Prostate gland (tissue), 2 donors: ENCODE data around the gene GPER1. TPM values are rescaled to one million over a fixed set of nuclear protein-coding genes. Genes with fewer than 3 reads are reported as not detected.

Experiments
- DNase-seq: peaks from one replicate; pipeline ENCODE4 v3.0.0-alpha.2; 2019; ENCODE audit warnings: low spot score
- H3K27ac ChIP-seq, 2 donors: fragments of 200-600 bp; sonication (generic); 2 replicates each; pipeline ENCODE4 v1.5.1; 2017 to 2019
- H3K27me3 ChIP-seq: fragments of 200-600 bp; sonication (generic); replicated peaks from 2 replicates; pipeline ENCODE4 v1.5.1; 2019; ENCODE audit not compliant: insufficient read depth
- H3K36me3 ChIP-seq, 2 donors: fragments of 200-600 bp; sonication (generic); 1 replicate in 1 of 2; 2 replicates in 1 of 2; pipeline versions ENCODE4 v1.5.1 to v1.8.1; 2017 to 2019
- H3K4me1 ChIP-seq: fragments of 200-600 bp; sonication (generic); replicated peaks from 2 replicates; pipeline ENCODE4 v1.5.1; 2019
- H3K4me3 ChIP-seq, 2 donors: fragments of 200-600 bp; sonication (generic); 2 replicates each; pipeline ENCODE4 v1.5.1; 2017 to 2019
- H3K9me3 ChIP-seq: fragments of 200-600 bp; sonication (generic); 2 replicates; pipeline ENCODE4 v1.5.1; 2017
- POLR2A ChIP-seq: fragments of 450-650 bp; IDR thresholded peaks from one replicate; pipeline ENCODE4 v1.6.1; 2016; ENCODE audit warnings: antibody characterized with exemption, mild to moderate bottlenecking
- POLR2AphosphoS5 ChIP-seq: sonication (generic); formaldehyde crosslinking; IDR thresholded peaks from one replicate; pipeline ENCODE4 v1.6.1; 2017; ENCODE audit warnings: antibody characterized with exemption
- WGBS: methylation state at CpG from one replicate; pipeline ENCODE4 v1.1.5; 2018; 5-methylcytosine and 5-hydroxymethylcytosine counted together
- intact Hi-C: fragments of 100-400 bp; cut with DNase I; formaldehyde crosslinking; loops from one replicate; pipeline ENCODE4 v1.14.2; 2022
- total RNA-seq, 2 donors: library from RNA; depleted of rRNA; stranded (reverse); fragments of >200 nt; gene quantifications; one replicate each; pipeline ENCODE4 v1.1.0, GENCODE V29; 2016
- TF ChIP-seq, protein P1 (sequence below), 4 experiments: fragments of 200-600 bp in 2 of 4; fragments of 450-650 bp in 2 of 4; sonication (generic) in 2 of 4; IDR thresholded peaks; 1 replicate in 3 of 4; 2 replicates in 1 of 4; pipeline ENCODE4 v1.5.1; 2016 to 2019; ENCODE audit warnings: antibody characterized with exemption in 4 of 4, mild to moderate bottlenecking in 2 of 4, moderate library complexity in 2 of 4

The GPER1 gene
- total RNA-seq, 2 donors from 2014 or later: 7.4 to 11.5 TPM

- intact Hi-C loops: no loop called here
- WGBS: 85% methylated on average over 14 of the region's 14 CpGs
- no peak for DNase-seq
- Histone ChIP-seq H3K9me3 (no peaks in the 10 kb centered on the region), H3K27me3 (no peaks in the 10 kb centered on the region), H3K4me3 (no peak overlapping the region), H3K4me1 (no peaks in the 10 kb centered on the region), H3K36me3 (no peaks in the 10 kb centered on the region), H3K27ac (no peak overlapping the region)
- TF ChIP-seq, protein P1, sequence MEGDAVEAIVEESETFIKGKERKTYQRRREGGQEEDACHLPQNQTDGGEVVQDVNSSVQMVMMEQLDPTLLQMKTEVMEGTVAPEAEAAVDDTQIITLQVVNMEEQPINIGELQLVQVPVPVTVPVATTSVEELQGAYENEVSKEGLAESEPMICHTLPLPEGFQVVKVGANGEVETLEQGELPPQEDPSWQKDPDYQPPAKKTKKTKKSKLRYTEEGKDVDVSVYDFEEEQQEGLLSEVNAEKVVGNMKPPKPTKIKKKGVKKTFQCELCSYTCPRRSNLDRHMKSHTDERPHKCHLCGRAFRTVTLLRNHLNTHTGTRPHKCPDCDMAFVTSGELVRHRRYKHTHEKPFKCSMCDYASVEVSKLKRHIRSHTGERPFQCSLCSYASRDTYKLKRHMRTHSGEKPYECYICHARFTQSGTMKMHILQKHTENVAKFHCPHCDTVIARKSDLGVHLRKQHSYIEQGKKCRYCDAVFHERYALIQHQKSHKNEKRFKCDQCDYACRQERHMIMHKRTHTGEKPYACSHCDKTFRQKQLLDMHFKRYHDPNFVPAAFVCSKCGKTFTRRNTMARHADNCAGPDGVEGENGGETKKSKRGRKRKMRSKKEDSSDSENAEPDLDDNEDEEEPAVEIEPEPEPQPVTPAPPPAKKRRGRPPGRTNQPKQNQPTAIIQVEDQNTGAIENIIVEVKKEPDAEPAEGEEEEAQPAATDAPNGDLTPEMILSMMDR (IDR thresholded peaks at IDR 0.05): no peak
- TF ChIP-seq POLR2A (no peak), POLR2AphosphoS5 (no peak)
Measured at GRCh38 chr7:1068013-1068412, 19.9 kb upstream of the GPER1 start.

GRCh38 chr7:1068619-1069018 lies 19.3 kb upstream of the GPER1 start:
- no peak for TF ChIP-seq POLR2A
- TF ChIP-seq, protein P1 (IDR thresholded peaks at IDR 0.05): no peak
- TF ChIP-seq POLR2AphosphoS5: no peak
- no peak for DNase-seq
- Histone ChIP-seq H3K36me3 (no peaks in the 10 kb centered on the region), H3K4me1 (no peaks in the 10 kb centered on the region), H3K27me3 (no peaks in the 10 kb centered on the region), H3K4me3 (no peak overlapping the region), H3K9me3 (no peaks in the 10 kb centered on the region), H3K27ac (no peak overlapping the region)
- intact Hi-C loops: no loop called here
- WGBS: 87% methylated on average over 11 of the region's 11 CpGs

GRCh38 chr7:1070544-1071011 lies 17.3 kb upstream of the GPER1 start:
- TF ChIP-seq, protein P1 (IDR thresholded peaks at IDR 0.05): no peak
- TF ChIP-seq POLR2AphosphoS5 (no peak), POLR2A (no peak)
- no peak overlapping the region for H3K4me3 ChIP-seq
- 96% methylated on average over 42 of the region's 42 CpGs for WGBS

DNA sequence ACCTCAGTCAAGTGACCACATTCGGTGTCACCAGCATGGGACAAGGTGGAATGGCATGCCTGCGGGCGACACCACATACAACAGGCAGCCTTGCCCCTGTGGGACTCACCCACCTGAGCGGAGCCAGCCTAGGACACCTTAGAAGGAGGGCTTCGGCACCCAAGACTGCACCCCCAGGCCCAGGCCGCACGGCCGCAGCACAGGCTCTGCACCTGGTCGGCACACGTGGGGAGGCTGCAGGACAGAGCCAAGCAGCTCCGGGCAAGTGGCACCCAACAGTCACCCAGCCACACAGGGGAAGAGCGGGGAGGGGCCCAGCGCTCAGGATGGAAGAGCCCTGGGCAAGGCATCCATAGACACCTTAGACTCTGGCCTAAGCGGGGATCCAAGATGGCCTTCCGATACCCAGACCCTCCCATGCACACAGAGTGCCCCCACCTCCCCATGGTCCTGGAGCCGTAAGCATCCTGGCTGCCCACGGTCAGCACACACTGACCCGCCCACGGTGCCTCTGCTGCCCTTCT lies 16.1 kb upstream of the GPER1 start:
- intact Hi-C loops: no loop called here
- WGBS: 96% methylated on average over 19 of the region's 19 CpGs

More at GRCh38 chr7:1070544-1071011, 17.3 kb upstream of the GPER1 start:
- no peaks in the 10 kb centered on the region for H3K4me1 ChIP-seq
- intact Hi-C loops: no loop called here
- no peak for DNase-seq
- H3K27me3 ChIP-seq: no peaks in the 10 kb centered on the region
- H3K27ac ChIP-seq: no peak overlapping the region
- H3K9me3 ChIP-seq: no peaks in the 10 kb centered on the region
- H3K36me3 ChIP-seq: no peaks in the 10 kb centered on the region

More for the DNA sequence above, 16.1 kb upstream of the GPER1 start:
- H3K27ac ChIP-seq: no peak overlapping the region
- H3K27me3 ChIP-seq: no peaks in the 10 kb centered on the region
- H3K4me1 ChIP-seq: no peaks in the 10 kb centered on the region
- no peak for DNase-seq
- TF ChIP-seq, protein P1 (IDR thresholded peaks at IDR 0.05): no peak
- TF ChIP-seq POLR2AphosphoS5: no peak
- no peaks in the 10 kb centered on the region for H3K36me3 ChIP-seq
- H3K4me3 ChIP-seq: no peak overlapping the region
- H3K9me3 ChIP-seq: no peaks in the 10 kb centered on the region
